ENCODE measurements around the gene BRAF. TPM values are rescaled to one million over a fixed set of nuclear protein-coding genes. Genes with fewer than 3 reads are reported as not detected.

Gene BRAF
- total and polyA plus RNA-seq, 2 of the 8 experiments (the other 6 are each of a cell fraction or from before 2014, with no cell fraction given) = 11.4 to 32.6 TPM

DNA sequence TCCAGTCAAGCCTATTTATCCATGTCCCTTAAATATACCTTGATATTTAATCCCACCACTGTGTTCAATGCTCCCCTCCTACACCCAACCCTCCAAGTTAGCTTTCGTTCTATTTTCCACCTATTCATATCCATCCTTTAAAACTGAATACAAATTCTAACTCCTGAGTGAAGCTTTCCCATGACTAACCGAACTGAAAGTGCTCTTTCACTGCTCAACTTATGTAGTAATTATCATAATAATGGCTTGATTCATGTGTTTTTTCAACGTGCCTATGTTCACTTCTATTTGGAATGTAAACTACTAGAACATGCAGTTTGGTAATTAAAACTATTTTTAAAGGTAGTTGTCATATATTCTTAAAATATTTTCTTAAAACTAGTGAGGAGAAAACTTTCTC, 170.2 kb downstream of the BRAF start:
- Histone ChIP-seq H3K56ac (replicated peaks; ENCODE audit: insufficient read length, low read depth, low read length) (no peak overlapping the region), H3K4me2 (ENCODE audit: insufficient read depth in 1 of 2, low read depth in 2 of 2, low read length in 2 of 2) (no peak overlapping the region), H2BK20ac (ENCODE audit: low read length) (no peak overlapping the region), H2BK15ac (ENCODE audit: low read length) (no peak overlapping the region), H3K4ac (replicated peaks; ENCODE audit: insufficient read length, low read depth, low read length) (no peak overlapping the region), H3K4me1 (replicated peaks in 1 of 4; ENCODE audit: control insufficient read depth in 3 of 4, insufficient read depth in 4 of 4, low read length in 3 of 4) (no peaks in the 10 kb centered on the region; a peak in 1 of 7 replicates), H3K79me2 (ENCODE audit: control insufficient read depth in 1 of 2, insufficient read depth in 2 of 2, low read length in 2 of 2) (no peaks in the 10 kb centered on the region), H4K5ac (ENCODE audit: insufficient read length, low read depth, low read length) (no peak overlapping the region), H3K27me3 (replicated peaks in 1 of 4; ENCODE audit: control insufficient read depth in 3 of 4, extremely low read depth in 1 of 4, insufficient read depth in 3 of 4, low read length in 3 of 4) (no peaks in the 10 kb centered on the region), H3K9me3 (ENCODE audit: insufficient read depth in 2 of 2, low read depth in 1 of 2, low read length in 1 of 2) (no peaks in the 10 kb centered on the region), H4K20me1 (replicated peaks in 1 of 2; ENCODE audit: control insufficient read depth in 1 of 2, insufficient read depth in 2 of 2, low read length in 2 of 2) (no peaks in the 10 kb centered on the region), H2BK12ac (ENCODE audit: low read depth, low read length) (no peak overlapping the region), H3K4me3 (ENCODE audit: extremely low read depth in 1 of 4, insufficient read depth in 2 of 4, low read depth in 3 of 4, low read length in 4 of 4) (no peak overlapping the region), H3K23me2 (ENCODE audit: low read depth, low read length) (no peaks in the 10 kb centered on the region), H3K79me1 (ENCODE audit: low read depth, low read length) (no peaks in the 10 kb centered on the region), H3K14ac (ENCODE audit: insufficient read length) (no peak overlapping the region), H2AFZ (ENCODE audit: low read length) (no peak overlapping the region), H2AK5ac (ENCODE audit: low read depth, low read length) (no peak overlapping the region), H4K8ac (ENCODE audit: extremely low read depth, insufficient read depth, low read length) (no peak overlapping the region), H2BK5ac (ENCODE audit: low read depth, low read length) (no peak overlapping the region), H3K36me3 (ENCODE audit: control insufficient read depth in 2 of 4, insufficient read depth in 4 of 4, low read length in 3 of 4) (no peaks in the 10 kb centered on the region; a peak in 1 of 8 replicates), H2BK120ac (replicated peaks; ENCODE audit: low read depth, low read length) (no peak overlapping the region), H3K27ac (ENCODE audit: low read depth, low read length) (no peak overlapping the region), H3K23ac (ENCODE audit: insufficient read length) (no peak overlapping the region), H4K91ac (replicated peaks; ENCODE audit: insufficient read length, low read length) (no peak overlapping the region), H3K9ac (replicated peaks in 1 of 4; ENCODE audit: extremely low read depth in 1 of 4, low read depth in 3 of 4, low read length in 3 of 4) (no peak overlapping the region), H3K18ac (ENCODE audit: extremely low read depth, low read length) (no peak overlapping the region)
- no peak for FAIRE-seq
- ChIA-PET CTCF (ENCODE audit: partially characterized antibody) (interaction anchor here (1.3 to 1.6 kb wide), 2 partner anchors 14 to 259 kb away, joined by 4 to 6 read pairs; no protein-coding TSS in a partner anchor), POLR2A (ENCODE audit: partially characterized antibody) (interaction anchor here (0.6 to 1.5 kb wide), 2 partner anchors 9 to 212 kb away, joined by 3 to 4 read pairs; no protein-coding TSS in a partner anchor)
- no peak for DNase-seq (ENCODE audit: low read depth in 1 of 2, low spot score in 2 of 2)
- 47 to 100% methylated on average over 1 to 3 of the region's 3 CpGs for WGBS, 2 experiments (ENCODE audit: extremely low coverage in 1 of 2, insufficient coverage in 1 of 2, insufficient read length in 1 of 2, insufficient replicate concordance in 2 of 2, low coverage in 1 of 2, low lambda C conversion rate in 2 of 2, missing lambda C conversion rate in 1 of 2)
- no peak for TF ChIP-seq EGR1 (IDR thresholded peaks at IDR 0.05; ENCODE audit: borderline replicate concordance, low read depth, low read length)
- no peak for TF ChIP-seq NRF1 (IDR thresholded peaks at IDR 0.05; ENCODE audit: low read depth, low read length)
